Measurements from ENCODE around the gene LAMA3. TPM values are rescaled to one million over a fixed set of nuclear protein-coding genes. Genes with fewer than 3 reads are reported as not detected.

Gene LAMA3
- total and polyA plus RNA-seq, 10 of the 15 experiments (the other 5 are each of a cell fraction or from before 2014, with no cell fraction given), result 0.37 to 6.5 (median 5.4) TPM

- TF ChIP-seq NBN (IDR thresholded peaks at IDR 0.05), result no peak
- TF ChIP-seq NR2C1 (IDR thresholded peaks at IDR 0.05), result no peak
- TF ChIP-seq RBBP5 (conservative IDR thresholded peaks at IDR 0.05), result no peak
- TF ChIP-seq HDAC6 (IDR thresholded peaks at IDR 0.05; ENCODE audit: unreplicated experiment), result no peak
- TF ChIP-seq POU2F2 (IDR thresholded peaks at IDR 0.05; ENCODE audit: borderline replicate concordance, low read depth, low read length), result no peak
- TF ChIP-seq NR2F1 (conservative IDR thresholded peaks at IDR 0.05), result no peak
- TF ChIP-seq ZNF217 (IDR thresholded peaks at IDR 0.05), result no peak
- TF ChIP-seq ZNF24 (IDR thresholded peaks at IDR 0.05), result no peak
- no peak for TF ChIP-seq RFX5 (IDR thresholded peaks at IDR 0.05; ENCODE audit: low read depth, low read length)
- TF ChIP-seq EZH2 (IDR thresholded peaks at IDR 0.05; ENCODE audit: borderline replicate concordance, control insufficient read depth, low read depth, low read length), result no peak
- TF ChIP-seq SRF (IDR thresholded peaks at IDR 0.05; ENCODE audit: low read depth in 2 of 2, low read length in 2 of 2), result no peak
- TF ChIP-seq PML (IDR thresholded peaks at IDR 0.05; ENCODE audit: low read length), result 0 out of 2 replicates have a peak, but pooled peaks have one; percentile 31
- no peak for TF ChIP-seq POLR2AphosphoS5 (IDR thresholded peaks at IDR 0.05; ENCODE audit: low read length)
- TF ChIP-seq ZNF274 (IDR thresholded peaks at IDR 0.05; ENCODE audit: insufficient read depth, insufficient read length), result no peak
- peak; percentile 35; the same call in 1 of the 2 replicates for TF ChIP-seq RAD21 (IDR thresholded peaks at IDR 0.05; ENCODE audit: insufficient read depth, low read depth, low read length)
- no peak for TF ChIP-seq NFYA (IDR thresholded peaks at IDR 0.05; ENCODE audit: borderline replicate concordance, low read depth, low read length)
- TF ChIP-seq BCL11A (IDR thresholded peaks at IDR 0.05; ENCODE audit: low read depth, low read length), result no peak; the same call in 1 of the 2 replicates
- no peak for TF ChIP-seq EP300 (IDR thresholded peaks at IDR 0.05; ENCODE audit: borderline replicate concordance in 1 of 2, control insufficient read depth in 1 of 2, low read depth in 2 of 2, low read length in 2 of 2)
- TF ChIP-seq JUND (IDR thresholded peaks at IDR 0.05; ENCODE audit: low read depth, low read length), result no peak
- TF ChIP-seq PKNOX1 (IDR thresholded peaks at IDR 0.05), result no peak
- TF ChIP-seq IKZF2 (IDR thresholded peaks at IDR 0.05), result peak; percentile 22 to 34; a peak in 1 of 4 replicates
- TF ChIP-seq CTCF (IDR thresholded peaks at IDR 0.05 in 2 of 3, conservative IDR thresholded peaks at IDR 0.05 in 1 of 3; ENCODE audit: control insufficient read depth in 2 of 3, extremely low read depth in 1 of 3, insufficient read depth in 1 of 3, low read depth in 3 of 3, low read length in 3 of 3), result no peak
- no peak for TF ChIP-seq ZNF687 (IDR thresholded peaks at IDR 0.05)
- no peak for TF ChIP-seq CHD2 (IDR thresholded peaks at IDR 0.05; ENCODE audit: borderline replicate concordance, low read depth, low read length)
- TF ChIP-seq RCOR1 (conservative IDR thresholded peaks at IDR 0.05; ENCODE audit: low read depth, low read length), result no peak
- peak; percentile 64; the same call in 1 of the 2 replicates for TF ChIP-seq MEF2A (IDR thresholded peaks at IDR 0.05; ENCODE audit: insufficient read depth, low read depth, low read length)
Measured at GRCh38 chr18:23981369-23981980, 292.2 kb downstream of the LAMA3 start (continued).

Data from GM12878 (cell line).